ENCODE results near the gene DPEP1.

DNA sequence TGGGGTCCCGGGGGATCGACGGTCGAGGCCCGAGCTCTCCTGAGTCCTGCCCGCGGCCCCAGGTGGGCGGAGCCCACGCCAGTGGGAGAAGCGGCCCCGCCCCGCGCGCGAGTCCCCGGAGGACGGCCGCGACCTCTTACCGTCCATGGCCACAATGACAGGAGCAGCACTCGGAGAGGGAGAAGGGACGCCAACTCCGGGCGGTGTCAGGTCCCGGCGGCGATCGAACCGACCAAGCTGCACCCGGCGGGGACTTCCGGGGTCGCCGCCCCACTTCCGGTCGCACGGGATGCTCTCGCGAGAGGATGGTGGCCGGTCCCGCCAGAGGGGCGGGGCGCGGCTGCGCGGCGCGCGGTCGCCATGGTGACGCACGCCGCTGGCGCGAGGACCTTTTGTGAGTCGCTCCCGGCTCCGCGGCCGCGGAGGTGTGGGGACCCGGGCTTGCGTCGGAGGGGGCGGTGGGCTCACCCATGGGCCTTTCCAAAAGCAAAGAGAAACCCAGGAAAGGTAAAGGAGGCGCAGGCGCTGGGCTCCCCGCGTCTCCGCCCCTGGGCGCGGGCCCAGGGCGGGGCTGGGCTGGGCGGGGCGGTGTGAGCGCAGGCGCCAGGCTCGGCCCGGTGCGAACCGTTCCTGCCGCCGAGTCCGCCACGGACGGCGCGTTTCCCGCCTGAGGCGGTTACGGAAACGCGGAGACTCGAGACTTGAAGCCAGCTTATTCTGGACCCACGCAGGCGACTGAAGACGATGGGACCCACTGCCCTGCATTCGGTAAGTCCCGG is 44.2 kb downstream of the DPEP1 start, which contains the start of the genes CHMP1A and SPATA33:
- TF ChIP-seq, protein P1, sequence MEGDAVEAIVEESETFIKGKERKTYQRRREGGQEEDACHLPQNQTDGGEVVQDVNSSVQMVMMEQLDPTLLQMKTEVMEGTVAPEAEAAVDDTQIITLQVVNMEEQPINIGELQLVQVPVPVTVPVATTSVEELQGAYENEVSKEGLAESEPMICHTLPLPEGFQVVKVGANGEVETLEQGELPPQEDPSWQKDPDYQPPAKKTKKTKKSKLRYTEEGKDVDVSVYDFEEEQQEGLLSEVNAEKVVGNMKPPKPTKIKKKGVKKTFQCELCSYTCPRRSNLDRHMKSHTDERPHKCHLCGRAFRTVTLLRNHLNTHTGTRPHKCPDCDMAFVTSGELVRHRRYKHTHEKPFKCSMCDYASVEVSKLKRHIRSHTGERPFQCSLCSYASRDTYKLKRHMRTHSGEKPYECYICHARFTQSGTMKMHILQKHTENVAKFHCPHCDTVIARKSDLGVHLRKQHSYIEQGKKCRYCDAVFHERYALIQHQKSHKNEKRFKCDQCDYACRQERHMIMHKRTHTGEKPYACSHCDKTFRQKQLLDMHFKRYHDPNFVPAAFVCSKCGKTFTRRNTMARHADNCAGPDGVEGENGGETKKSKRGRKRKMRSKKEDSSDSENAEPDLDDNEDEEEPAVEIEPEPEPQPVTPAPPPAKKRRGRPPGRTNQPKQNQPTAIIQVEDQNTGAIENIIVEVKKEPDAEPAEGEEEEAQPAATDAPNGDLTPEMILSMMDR (IDR thresholded peaks at IDR 0.05; ENCODE audit: low read depth, low read length): no peak
- TF ChIP-seq EZH2phosphoT487 (IDR thresholded peaks at IDR 0.05; ENCODE audit: low read depth): no peak
